Measurements from ENCODE around the gene MERTK. TPM values are rescaled to one million over a fixed set of nuclear protein-coding genes. Genes with fewer than 3 reads are reported as not detected.

Gene MERTK
- total and polyA plus RNA-seq, 2 of the 13 experiments (the other 11 are each of a cell fraction or from before 2014, with no cell fraction given): 37.3 to 44.7 TPM

GRCh38 chr2:111932841-111933291, 34.5 kb downstream of the MERTK start (continued):
- TF ChIP-seq TAF15 (IDR thresholded peaks at IDR 0.05; ENCODE audit: low read depth, low read length, poor library complexity, severe bottlenecking) (no peak), EP300 (IDR thresholded peaks at IDR 0.05; ENCODE audit: low read depth in 2 of 2, low read length in 2 of 2) (0 out of 4 replicates have a peak, but pooled peaks of 1 of the 2 experiments have one; percentile 34), EP300 (CRISPR knock-in tag; IDR thresholded peaks at IDR 0.05; ENCODE audit: borderline replicate concordance) (no peak), ZNF704 (CRISPR knock-in tag; IDR thresholded peaks at IDR 0.05; ENCODE audit: borderline replicate concordance) (no peak), ISX (CRISPR knock-in tag; conservative IDR thresholded peaks at IDR 0.05) (no peak), MAFF (IDR thresholded peaks at IDR 0.05; ENCODE audit: low read depth, low read length) (no peak), ZNF446 (CRISPR knock-in tag; IDR thresholded peaks at IDR 0.05) (no peak), CBX1 (IDR thresholded peaks at IDR 0.05; ENCODE audit: low read depth) (no peak), HNRNPL (IDR thresholded peaks at IDR 0.05; ENCODE audit: low read depth, low read length) (no peak), ZFX (CRISPR knock-in tag; IDR thresholded peaks at IDR 0.05; ENCODE audit: low read depth) (no peak), KMT2A (CRISPR knock-in tag; IDR thresholded peaks at IDR 0.05) (no peak), PAWR (CRISPR knock-in tag; IDR thresholded peaks at IDR 0.05; ENCODE audit: borderline replicate concordance) (no peak), ZNF142 (CRISPR knock-in tag; IDR thresholded peaks at IDR 0.05) (no peak), ZSCAN29 (CRISPR knock-in tag; conservative IDR thresholded peaks at IDR 0.05) (no peak), ZBTB21 (CRISPR knock-in tag; IDR thresholded peaks at IDR 0.05) (no peak), ZNF496 (CRISPR knock-in tag; IDR thresholded peaks at IDR 0.05; ENCODE audit: insufficient replicate concordance) (no peak), DMAP1 (CRISPR knock-in tag; IDR thresholded peaks at IDR 0.05) (no peak), TEAD3 (CRISPR knock-in tag; optimal IDR thresholded peaks at IDR 0.05; ENCODE audit: borderline replicate concordance) (no peak), BORCS8-MEF2B (CRISPR knock-in tag; IDR thresholded peaks at IDR 0.05) (no peak), KDM5B (CRISPR knock-in tag; IDR thresholded peaks at IDR 0.05; ENCODE audit: borderline replicate concordance) (no peak), PBX2 (CRISPR knock-in tag; IDR thresholded peaks at IDR 0.05) (no peak)
- TF ChIP-seq, protein P1, sequence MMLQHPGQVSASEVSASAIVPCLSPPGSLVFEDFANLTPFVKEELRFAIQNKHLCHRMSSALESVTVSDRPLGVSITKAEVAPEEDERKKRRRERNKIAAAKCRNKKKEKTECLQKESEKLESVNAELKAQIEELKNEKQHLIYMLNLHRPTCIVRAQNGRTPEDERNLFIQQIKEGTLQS (CRISPR knock-in tag; IDR thresholded peaks at IDR 0.05): no peak
- TF ChIP-seq, protein P2, sequence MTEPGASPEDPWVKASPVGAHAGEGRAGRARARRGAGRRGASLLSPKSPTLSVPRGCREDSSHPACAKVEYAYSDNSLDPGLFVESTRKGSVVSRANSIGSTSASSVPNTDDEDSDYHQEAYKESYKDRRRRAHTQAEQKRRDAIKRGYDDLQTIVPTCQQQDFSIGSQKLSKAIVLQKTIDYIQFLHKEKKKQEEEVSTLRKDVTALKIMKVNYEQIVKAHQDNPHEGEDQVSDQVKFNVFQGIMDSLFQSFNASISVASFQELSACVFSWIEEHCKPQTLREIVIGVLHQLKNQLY (CRISPR knock-in tag; IDR thresholded peaks at IDR 0.05): no peak
